ENCODE results near the gene EFNB2. TPM values are rescaled to one million over a fixed set of nuclear protein-coding genes. Genes with fewer than 3 reads are reported as not detected.

EFNB2 gene
- total and polyA plus RNA-seq, 12 donors = 9.7 to 21.1 (median 14.3) TPM

DNA sequence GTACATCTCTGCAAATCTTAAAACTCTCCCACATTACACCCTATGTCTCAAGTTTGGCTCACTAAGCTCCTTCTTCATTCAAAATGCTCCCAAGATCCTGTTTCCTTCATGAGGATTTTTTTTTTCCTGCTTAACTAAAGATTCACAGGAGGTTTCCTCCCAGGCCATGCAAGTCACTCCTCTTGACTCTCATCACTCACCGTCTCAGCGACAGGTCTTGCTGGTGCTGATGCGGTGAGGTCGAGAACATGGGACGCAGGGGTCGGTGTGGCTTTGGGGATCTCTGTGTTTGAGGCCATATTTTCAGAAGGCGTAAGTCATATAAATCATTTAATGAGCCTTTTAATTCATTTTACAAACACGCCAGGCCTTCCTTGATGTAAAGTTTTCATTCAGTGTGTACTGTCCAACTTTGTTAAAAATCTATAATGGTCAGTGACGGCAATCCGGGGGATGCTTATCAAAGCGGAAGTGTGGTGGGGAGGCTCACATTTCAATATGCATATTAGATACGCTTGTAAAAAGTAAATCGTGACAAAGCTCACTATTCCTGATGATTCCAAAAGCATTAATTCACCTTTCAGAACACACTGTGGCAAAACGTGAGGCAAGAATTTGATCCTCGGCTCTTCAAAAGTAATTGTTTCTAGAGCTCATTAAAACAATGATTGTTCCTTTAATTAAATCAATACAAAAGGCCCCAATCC, 20.4 kb downstream of the EFNB2 start:
- no peak for DNase-seq
- ATAC-seq = peak in 1 of 8 donors; percentile 37
- Histone ChIP-seq H3K36me3 (peaks cover 0 to 22% (median 0%) of the 10 kb centered on the region in 9 donors), H3K27me3 (peaks cover 0 to 3% (median 0%) of the 10 kb centered on the region in 7 donors), H3K4me3 (peak overlapping the region in 2 of 10 donors; percentile 13 to 17), H3K9me3 (no peaks in the 10 kb centered on the region), H3K4me1 (peaks cover 0 to 59% (median 7%) of the 10 kb centered on the region in 9 donors), H3K27ac (peak overlapping the region in 3 of 10 donors; percentile 10 to 41 (median 22))
- TF ChIP-seq, protein P1, sequence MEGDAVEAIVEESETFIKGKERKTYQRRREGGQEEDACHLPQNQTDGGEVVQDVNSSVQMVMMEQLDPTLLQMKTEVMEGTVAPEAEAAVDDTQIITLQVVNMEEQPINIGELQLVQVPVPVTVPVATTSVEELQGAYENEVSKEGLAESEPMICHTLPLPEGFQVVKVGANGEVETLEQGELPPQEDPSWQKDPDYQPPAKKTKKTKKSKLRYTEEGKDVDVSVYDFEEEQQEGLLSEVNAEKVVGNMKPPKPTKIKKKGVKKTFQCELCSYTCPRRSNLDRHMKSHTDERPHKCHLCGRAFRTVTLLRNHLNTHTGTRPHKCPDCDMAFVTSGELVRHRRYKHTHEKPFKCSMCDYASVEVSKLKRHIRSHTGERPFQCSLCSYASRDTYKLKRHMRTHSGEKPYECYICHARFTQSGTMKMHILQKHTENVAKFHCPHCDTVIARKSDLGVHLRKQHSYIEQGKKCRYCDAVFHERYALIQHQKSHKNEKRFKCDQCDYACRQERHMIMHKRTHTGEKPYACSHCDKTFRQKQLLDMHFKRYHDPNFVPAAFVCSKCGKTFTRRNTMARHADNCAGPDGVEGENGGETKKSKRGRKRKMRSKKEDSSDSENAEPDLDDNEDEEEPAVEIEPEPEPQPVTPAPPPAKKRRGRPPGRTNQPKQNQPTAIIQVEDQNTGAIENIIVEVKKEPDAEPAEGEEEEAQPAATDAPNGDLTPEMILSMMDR (IDR thresholded peaks at IDR 0.05) = no peak
- intact Hi-C loops (cut with DNase I) = no loop called here
- 68 to 80% methylated on average over 15 of the region's 15 CpGs for whole genome bisulfite sequencing, 2 donors

- peaks cover 0 to 54% (median 7%) of the 10 kb centered on the region in 9 donors for H3K4me1 ChIP-seq
- H3K4me3 ChIP-seq = no peak overlapping the region
- TF ChIP-seq, protein P1 (IDR thresholded peaks at IDR 0.05) = no peak
- intact Hi-C loops (cut with DNase I) = no loop called here
- no peaks in the 10 kb centered on the region for H3K9me3 ChIP-seq
- DNase-seq (no peak), ATAC-seq (no peak)
- WGBS, 2 donors = 74 to 83% methylated on average over 8 of the region's 8 CpGs
- peaks cover 0 to 31% (median 0%) of the 10 kb centered on the region in 9 donors for H3K36me3 ChIP-seq
- peak overlapping the region in 2 of 10 donors; percentile 7 to 19 for H3K27ac ChIP-seq
- peaks cover 0 to 3% (median 0%) of the 10 kb centered on the region in 7 donors for H3K27me3 ChIP-seq
Observed at GRCh38 chr13:106513025-106513983, 22.2 kb downstream of the EFNB2 start.

GRCh38 chr13:106507560-106508274, 27.7 kb downstream of the EFNB2 start:
- Histone ChIP-seq H3K36me3 (peaks cover 0 to 57% (median 0%) of the 10 kb centered on the region in 9 donors), H3K27me3 (no peaks in the 10 kb centered on the region), H3K27ac (peak overlapping the region in 2 of 10 donors; percentile 1 to 11), H3K9me3 (no peaks in the 10 kb centered on the region), H3K4me3 (peak overlapping the region in 1 of 10 donors; percentile 7), H3K4me1 (peaks cover 0 to 57% (median 12%) of the 10 kb centered on the region in 9 donors)
- intact Hi-C loops (cut with DNase I) = no loop called here
- 69 to 78% methylated on average over 11 of the region's 11 CpGs for WGBS, 2 donors
- TF ChIP-seq, protein P1 (IDR thresholded peaks at IDR 0.05) = no peak
- ATAC-seq = peak in 1 of 8 donors; percentile 43
- DNase-seq = no peak

DNA sequence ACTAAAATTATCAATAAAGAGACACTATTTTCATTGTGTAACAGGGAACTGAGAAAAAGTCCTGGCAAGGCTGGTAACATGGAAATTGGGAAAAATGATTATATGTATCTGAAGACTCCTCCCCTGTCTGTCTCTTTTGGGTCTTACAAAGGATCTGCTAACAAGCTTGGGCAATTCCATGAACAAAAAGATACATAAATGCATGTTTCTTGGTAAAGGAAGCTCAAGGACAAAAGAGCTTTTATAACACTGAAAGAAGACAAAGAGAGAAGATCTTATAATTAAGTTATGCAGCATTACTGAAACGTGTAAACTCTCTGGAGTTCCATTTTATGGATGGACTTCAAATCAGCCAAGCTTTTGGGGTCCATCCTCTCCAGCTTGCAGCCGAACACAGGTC, 29.2 kb downstream of the EFNB2 start:
- Histone ChIP-seq H3K27ac (no peak overlapping the region), H3K36me3 (peaks cover 0 to 45% (median 0%) of the 10 kb centered on the region in 9 donors), H3K27me3 (no peaks in the 10 kb centered on the region), H3K4me1 (peaks cover 0 to 66% (median 12%) of the 10 kb centered on the region in 9 donors), H3K9me3 (no peaks in the 10 kb centered on the region), H3K4me3 (no peak overlapping the region)
- intact Hi-C loops (cut with DNase I) = no loop called here
- TF ChIP-seq, protein P1 (IDR thresholded peaks at IDR 0.05) = no peak
- 59 to 75% methylated on average over 2 of the region's 2 CpGs for WGBS, 2 donors
- no peak for DNase-seq
- ATAC-seq = no peak
